ENCODE measurements around the gene DNAH5. TPM values are rescaled to one million over a fixed set of nuclear protein-coding genes. Genes with fewer than 3 reads are reported as not detected.

The DNAH5 gene
- total RNA-seq, 1 donor from 2014 or later, result 2.7 TPM

DNA sequence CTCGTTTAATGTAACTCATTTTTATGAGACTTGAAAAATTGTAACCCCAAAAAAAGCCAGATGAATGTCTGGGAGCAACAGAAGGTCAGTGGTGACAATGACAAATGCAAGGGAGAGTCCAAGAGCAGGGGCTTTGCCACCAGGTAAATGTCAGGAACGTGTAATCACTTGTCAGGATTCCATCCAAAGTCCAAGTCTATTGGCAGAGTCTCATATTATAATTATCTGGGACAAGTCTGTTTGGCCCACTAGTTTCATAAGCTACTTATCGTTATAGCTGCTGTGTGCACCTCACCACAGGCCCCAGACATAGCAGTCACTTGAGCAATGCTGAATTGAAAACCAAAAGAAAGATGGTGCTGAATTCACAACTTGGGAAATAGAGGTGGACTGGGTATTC lies 180.8 kb downstream of the DNAH5 start:
- H3K4me3 ChIP-seq (ENCODE audit: low read depth, low read length), result no peak overlapping the region
- TF ChIP-seq, protein P1, sequence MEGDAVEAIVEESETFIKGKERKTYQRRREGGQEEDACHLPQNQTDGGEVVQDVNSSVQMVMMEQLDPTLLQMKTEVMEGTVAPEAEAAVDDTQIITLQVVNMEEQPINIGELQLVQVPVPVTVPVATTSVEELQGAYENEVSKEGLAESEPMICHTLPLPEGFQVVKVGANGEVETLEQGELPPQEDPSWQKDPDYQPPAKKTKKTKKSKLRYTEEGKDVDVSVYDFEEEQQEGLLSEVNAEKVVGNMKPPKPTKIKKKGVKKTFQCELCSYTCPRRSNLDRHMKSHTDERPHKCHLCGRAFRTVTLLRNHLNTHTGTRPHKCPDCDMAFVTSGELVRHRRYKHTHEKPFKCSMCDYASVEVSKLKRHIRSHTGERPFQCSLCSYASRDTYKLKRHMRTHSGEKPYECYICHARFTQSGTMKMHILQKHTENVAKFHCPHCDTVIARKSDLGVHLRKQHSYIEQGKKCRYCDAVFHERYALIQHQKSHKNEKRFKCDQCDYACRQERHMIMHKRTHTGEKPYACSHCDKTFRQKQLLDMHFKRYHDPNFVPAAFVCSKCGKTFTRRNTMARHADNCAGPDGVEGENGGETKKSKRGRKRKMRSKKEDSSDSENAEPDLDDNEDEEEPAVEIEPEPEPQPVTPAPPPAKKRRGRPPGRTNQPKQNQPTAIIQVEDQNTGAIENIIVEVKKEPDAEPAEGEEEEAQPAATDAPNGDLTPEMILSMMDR (IDR thresholded peaks at IDR 0.05; ENCODE audit: insufficient read depth, low read length, poor library complexity, severe bottlenecking), result no peak
- no peaks in the 10 kb centered on the region for H3K36me3 ChIP-seq (ENCODE audit: control insufficient read depth, insufficient read depth, low read length)
- H3K27me3 ChIP-seq (ENCODE audit: control insufficient read depth, insufficient read depth, low read length), result no peaks in the 10 kb centered on the region
- no peak for DNase-seq (ENCODE audit: low read depth)

DNA sequence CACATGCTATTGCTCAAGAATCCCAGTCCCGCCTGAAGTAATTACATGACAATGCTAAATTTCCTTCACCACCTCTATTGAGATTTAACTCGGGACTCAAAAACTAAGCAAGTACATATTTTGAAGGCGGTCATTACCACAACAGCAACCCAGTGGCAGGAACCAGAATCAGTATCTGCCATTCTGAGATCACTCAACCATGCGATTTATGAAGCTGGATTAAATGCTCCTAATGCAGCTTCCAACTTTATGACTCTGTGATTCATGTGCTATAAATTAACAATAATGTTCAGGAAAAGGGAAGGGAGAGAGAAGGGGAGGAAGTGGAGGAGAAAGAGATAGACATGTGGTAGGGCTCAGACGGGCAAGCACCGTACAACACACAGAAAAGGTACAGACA lies 194.7 kb downstream of the DNAH5 start:
- TF ChIP-seq, protein P1 (IDR thresholded peaks at IDR 0.05; ENCODE audit: insufficient read depth, low read length, poor library complexity, severe bottlenecking), result no peak
- no peak for DNase-seq (ENCODE audit: low read depth)
- no peaks in the 10 kb centered on the region for H3K36me3 ChIP-seq (ENCODE audit: control insufficient read depth, insufficient read depth, low read length)
- H3K4me3 ChIP-seq (ENCODE audit: low read depth, low read length), result no peak overlapping the region
- no peaks in the 10 kb centered on the region for H3K27me3 ChIP-seq (ENCODE audit: control insufficient read depth, insufficient read depth, low read length)

DNA sequence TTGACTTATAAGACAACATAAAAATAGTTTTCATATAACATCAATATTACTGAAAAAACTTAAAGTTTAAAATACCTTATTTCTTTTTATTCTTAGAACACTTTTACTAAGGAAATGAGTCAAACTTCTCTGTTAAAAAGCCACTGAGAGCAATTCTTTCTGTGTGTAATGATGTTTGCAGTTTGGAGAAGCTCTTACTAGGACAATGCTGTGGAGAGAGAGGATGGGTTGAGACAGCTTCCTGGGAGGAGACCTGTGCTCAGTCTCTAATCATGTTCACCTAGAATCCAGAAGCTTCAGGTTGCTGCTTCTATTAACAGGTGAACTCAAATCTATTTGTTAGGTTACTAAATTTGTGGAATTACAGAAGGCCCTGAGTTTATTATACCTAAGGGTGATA lies 198.5 kb downstream of the DNAH5 start:
- Histone ChIP-seq H3K4me3 (ENCODE audit: low read depth, low read length) (no peak overlapping the region), H3K36me3 (ENCODE audit: control insufficient read depth, insufficient read depth, low read length) (no peaks in the 10 kb centered on the region), H3K27me3 (ENCODE audit: control insufficient read depth, insufficient read depth, low read length) (no peaks in the 10 kb centered on the region)
- TF ChIP-seq, protein P1 (IDR thresholded peaks at IDR 0.05; ENCODE audit: insufficient read depth, low read length, poor library complexity, severe bottlenecking), result no peak
- no peak for DNase-seq (ENCODE audit: low read depth)

DNA sequence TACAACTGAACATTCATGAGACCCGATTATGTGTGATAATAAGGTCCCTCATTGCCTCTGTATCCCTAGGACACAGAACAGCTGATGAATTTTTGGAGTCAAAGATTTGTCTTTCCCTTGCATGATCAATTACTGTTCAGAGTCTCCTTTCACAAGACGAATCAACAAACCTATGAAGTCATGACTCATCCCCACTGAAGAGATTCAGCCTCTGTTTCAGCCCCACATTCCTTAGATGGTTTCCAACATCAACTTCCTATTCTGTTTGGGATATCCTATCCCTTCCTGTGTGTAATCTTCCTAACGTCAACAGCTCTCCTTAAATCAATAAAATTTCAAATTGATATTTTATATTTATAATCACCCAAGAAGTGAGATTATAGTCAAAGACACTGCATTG lies 199.0 kb downstream of the DNAH5 start:
- TF ChIP-seq, protein P1 (IDR thresholded peaks at IDR 0.05; ENCODE audit: insufficient read depth, low read length, poor library complexity, severe bottlenecking), result no peak
- Histone ChIP-seq H3K4me3 (ENCODE audit: low read depth, low read length) (no peak overlapping the region), H3K36me3 (ENCODE audit: control insufficient read depth, insufficient read depth, low read length) (no peaks in the 10 kb centered on the region), H3K27me3 (ENCODE audit: control insufficient read depth, insufficient read depth, low read length) (no peaks in the 10 kb centered on the region)
- peak; percentile 31 for DNase-seq (ENCODE audit: low read depth)

DNA sequence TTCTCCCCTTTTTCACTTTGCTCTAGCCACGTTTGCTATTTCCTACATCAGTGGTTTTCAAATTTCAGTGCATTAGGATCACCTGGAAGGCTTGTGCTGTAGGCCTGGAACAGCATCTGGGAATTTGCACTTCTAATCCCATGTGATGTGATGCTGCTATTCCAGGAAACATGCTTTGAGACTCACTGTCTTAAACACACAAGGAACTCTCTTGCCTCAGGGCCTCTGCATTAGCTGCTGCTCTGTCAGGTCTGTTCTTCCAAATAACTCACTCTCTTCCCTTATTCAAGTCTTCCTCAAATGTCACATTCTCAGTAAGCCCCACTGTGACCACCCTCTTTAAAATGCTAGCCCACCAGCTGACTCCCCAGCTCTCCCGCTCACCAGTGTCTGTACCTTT lies 204.0 kb downstream of the DNAH5 start:
- TF ChIP-seq, protein P1 (IDR thresholded peaks at IDR 0.05; ENCODE audit: insufficient read depth, low read length, poor library complexity, severe bottlenecking), result no peak
- Histone ChIP-seq H3K36me3 (ENCODE audit: control insufficient read depth, insufficient read depth, low read length) (no peaks in the 10 kb centered on the region), H3K4me3 (ENCODE audit: low read depth, low read length) (no peak overlapping the region), H3K27me3 (ENCODE audit: control insufficient read depth, insufficient read depth, low read length) (no peaks in the 10 kb centered on the region)
- DNase-seq (ENCODE audit: low read depth), result no peak

DNA sequence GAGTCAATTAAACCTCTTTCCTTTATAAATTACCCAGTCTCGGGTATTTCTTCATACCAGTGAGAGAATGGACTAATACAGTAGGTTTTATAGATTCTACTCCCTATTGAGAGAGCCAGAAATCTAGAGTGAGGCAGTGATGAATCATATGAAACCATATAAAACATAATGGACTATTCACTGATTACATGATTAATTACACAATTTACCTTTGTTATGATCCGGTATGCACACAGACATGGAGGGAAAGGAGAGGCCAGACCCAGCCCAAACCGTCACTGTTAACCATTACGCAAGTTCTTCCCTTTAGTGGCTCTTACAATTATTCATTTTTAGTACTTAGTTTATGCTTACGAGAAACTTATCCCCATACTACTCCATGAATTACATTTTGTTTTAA lies 205.0 kb downstream of the DNAH5 start:
- TF ChIP-seq, protein P1 (IDR thresholded peaks at IDR 0.05; ENCODE audit: insufficient read depth, low read length, poor library complexity, severe bottlenecking), result no peak
- Histone ChIP-seq H3K36me3 (ENCODE audit: control insufficient read depth, insufficient read depth, low read length) (no peaks in the 10 kb centered on the region), H3K4me3 (ENCODE audit: low read depth, low read length) (no peak overlapping the region), H3K27me3 (ENCODE audit: control insufficient read depth, insufficient read depth, low read length) (no peaks in the 10 kb centered on the region)
- DNase-seq (ENCODE audit: low read depth), result no peak
